ENCODE measurements around the gene GTF2A1L.

DNA sequence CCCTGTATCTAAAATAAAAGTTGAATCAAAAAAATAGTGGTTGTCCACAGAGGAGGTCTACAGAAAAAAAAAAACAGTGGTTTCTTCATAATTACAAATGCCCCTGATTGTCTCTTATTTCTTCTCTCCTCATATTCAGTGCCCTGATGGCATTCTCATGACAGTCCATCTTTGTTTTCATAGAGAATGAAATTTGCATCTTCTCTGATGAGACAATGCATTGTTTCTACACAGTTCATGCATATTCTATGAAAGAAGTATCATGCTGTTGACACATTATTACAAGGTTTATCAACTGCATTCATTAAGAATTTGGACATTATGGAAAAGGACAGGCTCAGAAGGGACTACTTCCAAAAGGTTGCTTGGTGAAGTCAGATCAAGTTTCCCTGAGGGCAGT, 78.3 kb downstream of the GTF2A1L start:
- TF ChIP-seq, protein P1, sequence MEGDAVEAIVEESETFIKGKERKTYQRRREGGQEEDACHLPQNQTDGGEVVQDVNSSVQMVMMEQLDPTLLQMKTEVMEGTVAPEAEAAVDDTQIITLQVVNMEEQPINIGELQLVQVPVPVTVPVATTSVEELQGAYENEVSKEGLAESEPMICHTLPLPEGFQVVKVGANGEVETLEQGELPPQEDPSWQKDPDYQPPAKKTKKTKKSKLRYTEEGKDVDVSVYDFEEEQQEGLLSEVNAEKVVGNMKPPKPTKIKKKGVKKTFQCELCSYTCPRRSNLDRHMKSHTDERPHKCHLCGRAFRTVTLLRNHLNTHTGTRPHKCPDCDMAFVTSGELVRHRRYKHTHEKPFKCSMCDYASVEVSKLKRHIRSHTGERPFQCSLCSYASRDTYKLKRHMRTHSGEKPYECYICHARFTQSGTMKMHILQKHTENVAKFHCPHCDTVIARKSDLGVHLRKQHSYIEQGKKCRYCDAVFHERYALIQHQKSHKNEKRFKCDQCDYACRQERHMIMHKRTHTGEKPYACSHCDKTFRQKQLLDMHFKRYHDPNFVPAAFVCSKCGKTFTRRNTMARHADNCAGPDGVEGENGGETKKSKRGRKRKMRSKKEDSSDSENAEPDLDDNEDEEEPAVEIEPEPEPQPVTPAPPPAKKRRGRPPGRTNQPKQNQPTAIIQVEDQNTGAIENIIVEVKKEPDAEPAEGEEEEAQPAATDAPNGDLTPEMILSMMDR (IDR thresholded peaks at IDR 0.05 in 8 of 11, conservative IDR thresholded peaks at IDR 0.05 in 3 of 11), result no peak
- no peak for TF ChIP-seq POLR2AphosphoS5 (IDR thresholded peaks at IDR 0.05)
